Upper lobe of left lung (tissue), 4 donors: ENCODE results near the gene RPP30.

Experiments
- CTCF ChIP-seq, 6 experiments: fragments of 450-650 bp in 4 of 6; fragments of 200-600 bp in 2 of 6; sonication (generic) in 2 of 6; IDR thresholded peaks; one replicate each; pipeline ENCODE4 v1.5.1; 2016 to 2019; ENCODE audit warnings: antibody characterized with exemption in 6 of 6
- POLR2A ChIP-seq, 4 donors: fragments of 450-650 bp; IDR thresholded peaks; one replicate each; pipeline ENCODE4 v1.5.1; 2016 to 2017; ENCODE audit warnings: antibody characterized with exemption in 4 of 4, mild to moderate bottlenecking in 2 of 4
- POLR2AphosphoS5 ChIP-seq, 2 donors: sonication (generic); formaldehyde crosslinking; IDR thresholded peaks; one replicate each; pipeline ENCODE4 v1.5.1; 2017; ENCODE audit warnings: antibody characterized with exemption in 2 of 2

GRCh38 chr10:90925079-90926029, 53.6 kb downstream of the RPP30 start:
- TF ChIP-seq POLR2AphosphoS5 (IDR thresholded peaks at IDR 0.05) (no peak), POLR2A (IDR thresholded peaks at IDR 0.05) (no peak), CTCF (IDR thresholded peaks at IDR 0.05) (no peak)
